ENCODE results near the gene TMBIM6. TPM values are rescaled to one million over a fixed set of nuclear protein-coding genes. Genes with fewer than 3 reads are reported as not detected.

The TMBIM6 gene
- total and polyA plus RNA-seq, 9 of the 15 experiments (the other 6 are each of a cell fraction or from before 2014, with no cell fraction given), result 147 to 1,288 (median 352) TPM

GRCh38 chr12:49740930-49741881 lies at the start of gene TMBIM6 (continued):
- TF ChIP-seq GATAD2A (IDR thresholded peaks at IDR 0.05), result no peak
- peak; percentile 67 for TF ChIP-seq ZNF175 (CRISPR knock-in tag; IDR thresholded peaks at IDR 0.05; ENCODE audit: low read depth)
- TF ChIP-seq KAT8 (IDR thresholded peaks at IDR 0.05; ENCODE audit: low read depth), result no peak
- TF ChIP-seq, protein P1, sequence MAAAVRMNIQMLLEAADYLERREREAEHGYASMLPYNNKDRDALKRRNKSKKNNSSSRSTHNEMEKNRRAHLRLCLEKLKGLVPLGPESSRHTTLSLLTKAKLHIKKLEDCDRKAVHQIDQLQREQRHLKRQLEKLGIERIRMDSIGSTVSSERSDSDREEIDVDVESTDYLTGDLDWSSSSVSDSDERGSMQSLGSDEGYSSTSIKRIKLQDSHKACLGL (CRISPR knock-in tag; IDR thresholded peaks at IDR 0.05; ENCODE audit: borderline replicate concordance, poor library complexity, severe bottlenecking), result no peak
- TF ChIP-seq RNF2 (IDR thresholded peaks at IDR 0.05), result peak; percentile 48; the same call in 1 of the 2 replicates
- peak; percentile 66 to 80 for TF ChIP-seq MAZ (CRISPR knock-in tag; conservative IDR thresholded peaks at IDR 0.05 in 1 of 2, IDR thresholded peaks at IDR 0.05 in 1 of 2)
- TF ChIP-seq RERE (CRISPR knock-in tag; IDR thresholded peaks at IDR 0.05; ENCODE audit: borderline replicate concordance), result no peak
- no peak for TF ChIP-seq MAFG (tag; conservative IDR thresholded peaks at IDR 0.05)
- TF ChIP-seq IRF2 (CRISPR knock-in tag; IDR thresholded peaks at IDR 0.05), result no peak
- TF ChIP-seq EGR1 (conservative IDR thresholded peaks at IDR 0.05), result peak; percentile 95
- TF ChIP-seq SMARCA5 (IDR thresholded peaks at IDR 0.05), result no peak
- TF ChIP-seq, protein P2, sequence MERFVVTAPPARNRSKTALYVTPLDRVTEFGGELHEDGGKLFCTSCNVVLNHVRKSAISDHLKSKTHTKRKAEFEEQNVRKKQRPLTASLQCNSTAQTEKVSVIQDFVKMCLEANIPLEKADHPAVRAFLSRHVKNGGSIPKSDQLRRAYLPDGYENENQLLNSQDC (CRISPR knock-in tag; IDR thresholded peaks at IDR 0.05), result peak; percentile 93

Measured in K562 (cell line).